Kidney tubule cell (primary cell): ENCODE results near the gene CCDC57.
A peak's percentile ranks its signal among the peaks of the same experiment; 100 is the strongest.

Source experiments
- DNase-seq: peaks from one replicate; pipeline ENCODE4 v3.0.0-alpha.2; 2018; ENCODE audit warnings: low spot score

The CCDC57 gene

GRCh38 chr17:82121660-82122629, 90.7 kb downstream of the CCDC57 start:
- DNase-seq, result no peak

GRCh38 chr17:82121246-82121645, 91.4 kb downstream of the CCDC57 start:
- DNase-seq, result no peak

- no peak for DNase-seq
Observed at GRCh38 chr17:82120148-82120547, 92.5 kb downstream of the CCDC57 start.

- DNase-seq, result no peak
Observed at GRCh38 chr17:82118815-82119380, 93.7 kb downstream of the CCDC57 start.

- no peak for DNase-seq
Observed at GRCh38 chr17:82118168-82118814, 94.4 kb downstream of the CCDC57 start.

- DNase-seq, result no peak
Observed at GRCh38 chr17:82117139-82118090, 95.2 kb downstream of the CCDC57 start.

- no peak for DNase-seq
Observed at GRCh38 chr17:82116246-82116645, 96.4 kb downstream of the CCDC57 start.

GRCh38 chr17:82114872-82115271, 97.8 kb downstream of the CCDC57 start:
- DNase-seq, result no peak

- DNase-seq, result no peak
Observed at GRCh38 chr17:82114447-82114846, 98.2 kb downstream of the CCDC57 start.

GRCh38 chr17:82113941-82114340, 98.7 kb downstream of the CCDC57 start:
- DNase-seq, result no peak

GRCh38 chr17:82113422-82113821, 99.2 kb downstream of the CCDC57 start:
- DNase-seq, result no peak

GRCh38 chr17:82112914-82113311, 99.7 kb downstream of the CCDC57 start:
- no peak for DNase-seq

GRCh38 chr17:82112181-82112913, 100.3 kb downstream of the CCDC57 start:
- no peak for DNase-seq

GRCh38 chr17:82110298-82110697, 102.3 kb downstream of the CCDC57 start:
- peak; percentile 88 for DNase-seq

GRCh38 chr17:82108961-82109475, 103.6 kb downstream of the CCDC57 start:
- DNase-seq, result no peak

GRCh38 chr17:82108496-82108945, 104.1 kb downstream of the CCDC57 start:
- DNase-seq, result no peak

- no peak for DNase-seq
Observed at GRCh38 chr17:82108038-82108437, 104.6 kb downstream of the CCDC57 start.

- DNase-seq, result no peak
Observed at GRCh38 chr17:82107341-82107860, 105.2 kb downstream of the CCDC57 start.

- DNase-seq, result no peak
Observed at GRCh38 chr17:82106688-82107305, 105.8 kb downstream of the CCDC57 start.
